ACHN (cell line): ENCODE data around the gene ANAPC15.

Experiments used
- DNase-seq: peaks from one replicate; pipeline ENCODE4 v3.0.0-alpha.2; 2015
- in situ Hi-C: cut with HindIII; loops from 2 replicates; pipeline ENCODE4 v1.10.0; 2017; ENCODE audit warnings: low sequenced_read_pairs, low pct_ligation_motif_present, low pct_unique_long_range_greater_than_20kb

ANAPC15 gene

GRCh38 chr11:72069787-72070251 is 42.7 kb downstream of the ANAPC15 start:
- in situ Hi-C loops = no loop called here
- DNase-seq = peak; percentile 89

DNA sequence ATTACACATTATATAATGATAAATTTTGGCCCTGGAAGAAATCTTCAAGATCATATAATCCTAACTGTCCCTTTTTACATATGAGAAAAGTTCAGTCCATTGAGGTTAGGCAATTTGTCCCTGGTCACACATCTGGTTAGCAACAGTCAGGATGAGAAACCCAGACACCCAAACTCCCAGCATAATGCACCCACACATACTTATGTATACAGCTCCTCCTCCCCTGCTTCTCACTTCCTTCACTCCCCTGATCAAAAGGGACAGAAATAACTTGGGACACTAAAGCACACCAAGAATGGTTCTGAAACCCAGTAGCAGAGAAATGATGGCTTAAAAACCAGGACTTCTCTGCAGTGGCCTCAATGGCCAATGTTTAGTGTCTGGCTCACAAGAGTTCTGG is 43.3 kb downstream of the ANAPC15 start:
- DNase-seq = no peak
- in situ Hi-C loops = no loop called here

DNA sequence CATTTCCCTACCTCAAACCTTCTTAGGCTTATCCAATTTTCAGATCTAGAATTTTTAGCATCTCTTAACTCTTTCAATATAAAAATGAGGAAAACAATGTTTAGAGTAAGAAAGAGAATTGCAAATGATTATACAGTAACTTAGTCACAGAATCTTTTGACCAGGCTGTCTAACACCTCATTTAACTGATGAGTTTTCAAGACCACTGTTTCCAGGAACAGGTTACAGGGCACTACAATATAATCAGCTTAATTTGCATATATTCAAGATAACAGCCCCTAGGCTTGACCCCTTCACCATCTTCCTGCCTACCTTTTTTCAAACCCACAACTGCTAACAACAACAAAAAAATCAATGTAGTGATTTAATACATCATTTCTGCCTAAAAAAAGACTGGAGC is 44.8 kb downstream of the ANAPC15 start:
- in situ Hi-C loops = no loop called here
- no peak for DNase-seq

DNA sequence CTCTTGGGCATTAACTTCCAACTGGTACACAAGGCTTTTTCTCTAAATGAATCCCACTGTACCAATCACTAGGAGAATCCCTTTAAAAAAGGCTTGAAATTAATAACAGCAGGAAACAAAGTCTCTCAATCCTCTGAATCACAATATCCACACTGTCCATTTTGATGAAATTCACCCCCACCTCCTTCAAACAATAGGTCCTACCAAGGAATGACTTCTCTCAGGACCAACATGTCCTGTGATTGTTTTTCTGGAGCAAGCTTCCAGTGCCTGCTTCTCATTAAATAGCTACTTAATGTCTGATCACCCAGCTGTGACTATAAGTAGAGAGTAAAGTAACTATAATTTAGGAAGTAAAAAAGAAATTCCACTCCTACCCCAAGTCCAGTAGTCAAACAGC is 45.2 kb downstream of the ANAPC15 start:
- in situ Hi-C loops = no loop called here
- DNase-seq = no peak

- in situ Hi-C loops = no loop called here
Measured at GRCh38 chr11:72066855-72067254, 45.6 kb downstream of the ANAPC15 start.

GRCh38 chr11:72061739-72062396 is 50.6 kb downstream of the ANAPC15 start:
- in situ Hi-C loops = no loop called here

More at GRCh38 chr11:72066855-72067254, 45.6 kb downstream of the ANAPC15 start:
- DNase-seq = no peak

More at GRCh38 chr11:72061739-72062396, 50.6 kb downstream of the ANAPC15 start:
- no peak for DNase-seq
